ENCODE data around the gene ARHGEF28.

Gene ARHGEF28

DNA sequence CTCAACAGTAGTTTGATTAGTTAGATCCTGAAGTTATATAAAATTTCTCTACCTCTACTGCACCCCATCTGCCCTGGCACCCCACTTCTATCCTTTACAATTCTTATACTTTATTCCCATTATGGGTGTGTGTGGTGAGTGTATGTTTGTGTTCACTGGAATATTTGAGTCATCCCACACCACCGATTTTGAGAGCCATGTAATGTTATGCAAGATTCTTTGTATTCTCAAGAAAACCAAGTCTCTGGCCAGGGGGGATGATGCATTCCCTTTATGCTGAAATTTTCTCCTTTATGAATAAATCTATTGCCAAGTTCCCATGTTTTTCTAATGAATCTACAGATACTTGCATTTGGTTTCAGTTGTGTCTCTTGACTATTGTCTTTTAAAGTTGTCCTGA is 266.8 kb downstream of the ARHGEF28 start:
- DNase-seq, result peak; percentile 86

DNA sequence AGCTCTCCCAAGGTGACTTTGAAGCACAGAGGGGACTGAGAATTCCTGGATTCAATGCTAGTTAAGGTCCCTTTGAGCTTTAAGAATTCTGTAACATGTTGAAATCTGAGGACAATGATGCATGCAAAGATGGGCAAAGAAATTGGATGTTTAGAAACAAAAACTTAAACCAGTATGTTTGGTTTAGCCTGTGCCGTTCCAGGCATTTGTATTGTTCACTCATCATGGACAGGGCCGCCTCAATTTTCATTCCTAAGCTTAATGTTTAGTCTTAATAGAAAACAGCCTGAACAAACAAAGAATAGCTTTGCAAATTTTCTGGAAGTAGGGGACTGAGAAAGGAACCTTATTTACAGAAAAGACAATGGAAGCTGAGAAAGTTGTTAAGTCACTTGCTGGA is 267.8 kb downstream of the ARHGEF28 start:
- H3K36me3 ChIP-seq (replicated peaks), result peaks cover 11% of the 10 kb centered on the region
- H3K27me3 ChIP-seq (replicated peaks), result no peaks in the 10 kb centered on the region
- no peak for TF ChIP-seq CTCF (IDR thresholded peaks at IDR 0.05; ENCODE audit: low read depth, low read length, missing control alignments)
- no peak for DNase-seq
- in situ Hi-C loops (cut with HindIII; ENCODE audit: low pct_ligation_motif_present, low sequenced_read_pairs), result no loop called here
- no peak overlapping the region for H3K27ac ChIP-seq
- H3K4me3 ChIP-seq (ENCODE audit: low read depth, low read length), result no peak overlapping the region

More for the DNA sequence above, 266.8 kb downstream of the ARHGEF28 start:
- Histone ChIP-seq H3K27me3 (replicated peaks) (no peaks in the 10 kb centered on the region), H3K36me3 (replicated peaks) (peaks cover 11% of the 10 kb centered on the region), H3K27ac (peak overlapping the region; percentile 29), H3K4me3 (ENCODE audit: low read depth, low read length) (no peak overlapping the region)
- no peak for TF ChIP-seq CTCF (IDR thresholded peaks at IDR 0.05; ENCODE audit: low read depth, low read length, missing control alignments)
- in situ Hi-C loops (cut with HindIII; ENCODE audit: low pct_ligation_motif_present, low sequenced_read_pairs), result no loop called here

- Histone ChIP-seq H3K27me3 (replicated peaks) (no peaks in the 10 kb centered on the region), H3K36me3 (replicated peaks) (peaks cover 11% of the 10 kb centered on the region), H3K4me3 (ENCODE audit: low read depth, low read length) (no peak overlapping the region), H3K27ac (no peak overlapping the region)
- no peak for TF ChIP-seq CTCF (IDR thresholded peaks at IDR 0.05; ENCODE audit: low read depth, low read length, missing control alignments)
- no peak for DNase-seq
- in situ Hi-C loops (cut with HindIII; ENCODE audit: low pct_ligation_motif_present, low sequenced_read_pairs), result no loop called here
Measured at GRCh38 chr5:73894860-73895259, 268.9 kb downstream of the ARHGEF28 start.

- peaks cover 11% of the 10 kb centered on the region for H3K36me3 ChIP-seq (replicated peaks)
- no peak overlapping the region for H3K4me3 ChIP-seq (ENCODE audit: low read depth, low read length)
- in situ Hi-C loops (cut with HindIII; ENCODE audit: low pct_ligation_motif_present, low sequenced_read_pairs), result no loop called here
- TF ChIP-seq CTCF (IDR thresholded peaks at IDR 0.05; ENCODE audit: low read depth, low read length, missing control alignments), result no peak
- no peaks in the 10 kb centered on the region for H3K27me3 ChIP-seq (replicated peaks)
- H3K27ac ChIP-seq, result no peak overlapping the region
- DNase-seq, result no peak
Measured at GRCh38 chr5:73895471-73895870, 269.5 kb downstream of the ARHGEF28 start.

DNA sequence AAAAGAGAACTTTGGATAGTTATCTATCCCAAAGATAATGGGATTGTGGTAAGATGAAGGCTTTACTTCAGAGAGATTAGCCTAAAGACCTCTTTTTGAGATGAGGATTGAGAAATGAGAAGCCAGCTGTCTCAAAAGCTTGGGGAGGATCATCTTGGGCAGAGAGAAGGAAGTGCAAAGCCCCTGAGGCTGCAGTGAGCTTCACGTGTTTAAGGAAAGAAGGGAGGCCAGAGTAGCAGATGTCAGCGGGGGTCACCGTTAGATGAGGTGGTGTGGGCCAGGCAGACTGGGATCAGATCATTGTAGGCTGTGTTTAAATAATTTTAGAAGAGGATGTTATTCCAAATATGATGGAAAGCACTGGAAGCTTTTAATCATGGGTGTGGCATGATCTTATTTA is 270.1 kb downstream of the ARHGEF28 start:
- Histone ChIP-seq H3K36me3 (replicated peaks) (peaks cover 11% of the 10 kb centered on the region), H3K4me3 (ENCODE audit: low read depth, low read length) (no peak overlapping the region), H3K27ac (no peak overlapping the region), H3K27me3 (replicated peaks) (no peaks in the 10 kb centered on the region)
- no peak for TF ChIP-seq CTCF (IDR thresholded peaks at IDR 0.05; ENCODE audit: low read depth, low read length, missing control alignments)
- no peak for DNase-seq
- in situ Hi-C loops (cut with HindIII; ENCODE audit: low pct_ligation_motif_present, low sequenced_read_pairs), result no loop called here

GRCh38 chr5:73896668-73897067 is 270.7 kb downstream of the ARHGEF28 start:
- Histone ChIP-seq H3K27ac (no peak overlapping the region), H3K36me3 (replicated peaks) (peaks cover 11% of the 10 kb centered on the region), H3K4me3 (ENCODE audit: low read depth, low read length) (no peak overlapping the region), H3K27me3 (replicated peaks) (no peaks in the 10 kb centered on the region)
- in situ Hi-C loops (cut with HindIII; ENCODE audit: low pct_ligation_motif_present, low sequenced_read_pairs), result no loop called here
- no peak for DNase-seq
- no peak for TF ChIP-seq CTCF (IDR thresholded peaks at IDR 0.05; ENCODE audit: low read depth, low read length, missing control alignments)

Data from brain microvascular endothelial cell (primary cell).